Measurements from ENCODE around the gene NAA25. TPM values are rescaled to one million over a fixed set of nuclear protein-coding genes. Genes with fewer than 3 reads are reported as not detected.

Gene NAA25
- polyA plus RNA-seq, 1 donor from 2014 or later = 30.7 TPM

DNA sequence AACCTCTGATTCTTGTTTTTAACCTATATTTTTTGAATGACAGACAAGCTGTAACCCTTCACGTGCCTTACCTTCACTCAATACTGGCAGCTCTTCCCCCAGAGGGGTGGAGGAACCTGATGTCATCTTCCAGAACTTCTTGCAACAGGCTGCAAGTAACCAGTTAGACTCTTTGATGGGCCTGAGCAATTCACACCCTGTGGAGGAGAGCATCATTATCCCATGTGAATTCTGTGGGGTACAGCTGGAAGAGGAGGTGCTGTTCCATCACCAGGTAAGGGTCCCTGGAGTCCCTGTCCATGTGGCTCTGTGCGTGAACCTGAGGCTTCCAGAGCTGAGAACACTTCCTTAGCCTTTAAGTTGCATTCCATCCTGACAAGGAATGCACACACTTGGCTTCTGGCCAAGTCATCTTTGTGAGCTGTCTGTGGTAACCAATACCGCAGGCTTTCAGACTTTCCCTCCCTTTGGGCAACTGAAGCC, 39.5 kb upstream of the NAA25 start:
- H3K9me3 ChIP-seq (ENCODE audit: low read length) = no peaks in the 10 kb centered on the region
- H3K36me3 ChIP-seq (ENCODE audit: insufficient read depth, low read length) = peaks cover 7% of the 10 kb centered on the region
- no peak overlapping the region for H3K27ac ChIP-seq (ENCODE audit: low read length)
- no peaks in the 10 kb centered on the region for H3K79me2 ChIP-seq (replicated peaks; ENCODE audit: insufficient read depth, low read length)
- no peaks in the 10 kb centered on the region for H3K27me3 ChIP-seq (ENCODE audit: insufficient read depth, low read depth, low read length)
- no peaks in the 10 kb centered on the region for H4K20me1 ChIP-seq (ENCODE audit: insufficient read depth)
- no peak overlapping the region for H3K4me3 ChIP-seq (ENCODE audit: low read length)
- no peaks in the 10 kb centered on the region for H3F3A ChIP-seq (ENCODE audit: insufficient read depth, low read length, poor library complexity, severe bottlenecking)
- H3K9ac ChIP-seq (ENCODE audit: low read length) = no peak overlapping the region
- no peak overlapping the region for H3K4me2 ChIP-seq (ENCODE audit: low read length)
- TF ChIP-seq MXI1 (conservative IDR thresholded peaks at IDR 0.05; ENCODE audit: poor library complexity, severe bottlenecking) = no peak
- TF ChIP-seq CTCF (IDR thresholded peaks at IDR 0.05; ENCODE audit: poor library complexity, severe bottlenecking) = no peak
- no peak for TF ChIP-seq TAF1 (IDR thresholded peaks at IDR 0.05; ENCODE audit: low read depth)
- no peak for TF ChIP-seq SMC3 (conservative IDR thresholded peaks at IDR 0.05; ENCODE audit: poor library complexity)
- no peak for TF ChIP-seq RAD21 (conservative IDR thresholded peaks at IDR 0.05)
- H2AFZ ChIP-seq (ENCODE audit: low read depth, low read length) = no peak overlapping the region
- H3K9me2 ChIP-seq (ENCODE audit: insufficient read depth, low read length) = no peaks in the 10 kb centered on the region

DNA sequence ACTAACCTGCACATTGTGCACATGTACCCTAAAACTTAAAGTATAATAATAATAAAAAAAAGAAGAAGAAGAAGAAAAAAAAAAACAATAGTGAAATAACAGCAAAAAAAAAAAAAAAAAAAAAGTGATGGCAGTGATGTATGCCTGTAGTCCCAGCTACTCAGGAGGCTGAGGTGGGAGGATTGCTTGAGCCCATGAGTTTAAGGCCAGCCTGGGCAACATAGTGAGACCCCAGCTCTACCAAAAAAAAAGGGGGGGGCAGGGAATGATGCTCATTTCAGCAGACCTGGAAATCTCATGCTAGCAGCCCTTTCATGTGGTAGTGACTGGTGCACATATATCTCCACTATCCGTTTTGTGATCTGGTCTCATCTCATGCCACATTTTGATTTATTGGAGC, 37.5 kb upstream of the NAA25 start:
- Histone ChIP-seq H3K27me3 (ENCODE audit: insufficient read depth, low read depth, low read length) (no peaks in the 10 kb centered on the region), H3K27ac (ENCODE audit: low read length) (no peak overlapping the region), H3K36me3 (ENCODE audit: insufficient read depth, low read length) (peaks cover 7% of the 10 kb centered on the region), H3K4me2 (ENCODE audit: low read length) (no peak overlapping the region), H3F3A (ENCODE audit: insufficient read depth, low read length, poor library complexity, severe bottlenecking) (no peaks in the 10 kb centered on the region), H3K9ac (ENCODE audit: low read length) (no peak overlapping the region), H3K9me3 (ENCODE audit: low read length) (no peaks in the 10 kb centered on the region), H3K79me2 (replicated peaks; ENCODE audit: insufficient read depth, low read length) (no peaks in the 10 kb centered on the region), H3K9me2 (ENCODE audit: insufficient read depth, low read length) (no peaks in the 10 kb centered on the region), H4K20me1 (ENCODE audit: insufficient read depth) (no peaks in the 10 kb centered on the region), H2AFZ (ENCODE audit: low read depth, low read length) (no peak overlapping the region), H3K4me3 (ENCODE audit: low read length) (no peak overlapping the region)
- TF ChIP-seq CTCF (IDR thresholded peaks at IDR 0.05; ENCODE audit: poor library complexity, severe bottlenecking) = no peak
- no peak for TF ChIP-seq MXI1 (conservative IDR thresholded peaks at IDR 0.05; ENCODE audit: poor library complexity, severe bottlenecking)
- no peak for TF ChIP-seq SMC3 (conservative IDR thresholded peaks at IDR 0.05; ENCODE audit: poor library complexity)
- TF ChIP-seq EZH2 (IDR thresholded peaks at IDR 0.05; ENCODE audit: borderline replicate concordance, insufficient read depth, low read length, poor library complexity, severe bottlenecking) = no peak
- no peak for TF ChIP-seq POLR2AphosphoS5 (IDR thresholded peaks at IDR 0.05)
- TF ChIP-seq EP300 (conservative IDR thresholded peaks at IDR 0.05; ENCODE audit: poor library complexity, severe bottlenecking) = no peak
- no peak for TF ChIP-seq TAF1 (IDR thresholded peaks at IDR 0.05; ENCODE audit: low read depth)
- TF ChIP-seq RAD21 (conservative IDR thresholded peaks at IDR 0.05) = no peak
- TF ChIP-seq, protein P1, sequence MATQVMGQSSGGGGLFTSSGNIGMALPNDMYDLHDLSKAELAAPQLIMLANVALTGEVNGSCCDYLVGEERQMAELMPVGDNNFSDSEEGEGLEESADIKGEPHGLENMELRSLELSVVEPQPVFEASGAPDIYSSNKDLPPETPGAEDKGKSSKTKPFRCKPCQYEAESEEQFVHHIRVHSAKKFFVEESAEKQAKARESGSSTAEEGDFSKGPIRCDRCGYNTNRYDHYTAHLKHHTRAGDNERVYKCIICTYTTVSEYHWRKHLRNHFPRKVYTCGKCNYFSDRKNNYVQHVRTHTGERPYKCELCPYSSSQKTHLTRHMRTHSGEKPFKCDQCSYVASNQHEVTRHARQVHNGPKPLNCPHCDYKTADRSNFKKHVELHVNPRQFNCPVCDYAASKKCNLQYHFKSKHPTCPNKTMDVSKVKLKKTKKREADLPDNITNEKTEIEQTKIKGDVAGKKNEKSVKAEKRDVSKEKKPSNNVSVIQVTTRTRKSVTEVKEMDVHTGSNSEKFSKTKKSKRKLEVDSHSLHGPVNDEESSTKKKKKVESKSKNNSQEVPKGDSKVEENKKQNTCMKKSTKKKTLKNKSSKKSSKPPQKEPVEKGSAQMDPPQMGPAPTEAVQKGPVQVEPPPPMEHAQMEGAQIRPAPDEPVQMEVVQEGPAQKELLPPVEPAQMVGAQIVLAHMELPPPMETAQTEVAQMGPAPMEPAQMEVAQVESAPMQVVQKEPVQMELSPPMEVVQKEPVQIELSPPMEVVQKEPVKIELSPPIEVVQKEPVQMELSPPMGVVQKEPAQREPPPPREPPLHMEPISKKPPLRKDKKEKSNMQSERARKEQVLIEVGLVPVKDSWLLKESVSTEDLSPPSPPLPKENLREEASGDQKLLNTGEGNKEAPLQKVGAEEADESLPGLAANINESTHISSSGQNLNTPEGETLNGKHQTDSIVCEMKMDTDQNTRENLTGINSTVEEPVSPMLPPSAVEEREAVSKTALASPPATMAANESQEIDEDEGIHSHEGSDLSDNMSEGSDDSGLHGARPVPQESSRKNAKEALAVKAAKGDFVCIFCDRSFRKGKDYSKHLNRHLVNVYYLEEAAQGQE (IDR thresholded peaks at IDR 0.05; ENCODE audit: borderline replicate concordance) = no peak
